HAP-1 (cell line): ENCODE results near the gene NOL4L.

Experiments
- DNase-seq, 2 experiments: peaks; one replicate each; pipeline ENCODE4 v3.0.0-alpha.2; 2016 to 2020; ENCODE audit warnings: low spot score in 2 of 2
- H3K27me3 ChIP-seq: fragments of 250-450 bp; sonication (Bioruptor Pico); 2 replicates; pipeline ENCODE4 v1.5.1; 2020; ENCODE audit warnings: low read depth, mild to moderate bottlenecking, moderate library complexity
- H3K36me3 ChIP-seq: fragments of 250-450 bp; sonication (Bioruptor Pico); replicated peaks from 2 replicates; pipeline ENCODE4 v1.5.1; 2020; ENCODE audit warnings: mild to moderate bottlenecking
- H3K4me1 ChIP-seq: fragments of 250-450 bp; sonication (Bioruptor Pico); 2 replicates; pipeline ENCODE4 v1.5.1; 2020; ENCODE audit warnings: mild to moderate bottlenecking
- H3K4me3 ChIP-seq: fragments of 250-450 bp; sonication (Bioruptor Pico); 2 replicates; pipeline ENCODE4 v1.5.1; 2020; ENCODE audit warnings: mild to moderate bottlenecking, moderate library complexity
- H3K9me3 ChIP-seq: fragments of 250-450 bp; sonication (Bioruptor Pico); 2 replicates; pipeline ENCODE4 v1.5.1; 2020; ENCODE audit warnings: mild to moderate bottlenecking, moderate library complexity
- in situ Hi-C: fragments of 300-500 bp; cut with MboI; formaldehyde crosslinking; loops from 3 replicates; pipeline ENCODE4 v1.14.3; 2020; ENCODE audit warnings: low sequenced_read_pairs, inconsistent platforms, mixed read lengths

The NOL4L gene

GRCh38 chr20:32484225-32484957 is 100.7 kb downstream of the NOL4L start:
- no peaks in the 10 kb centered on the region; the same call in 1 of the 2 replicates for H3K27me3 ChIP-seq
- no peaks in the 10 kb centered on the region for H3K36me3 ChIP-seq
- DNase-seq: peak; percentile 20 to 80
- H3K9me3 ChIP-seq: no peaks in the 10 kb centered on the region
- H3K4me1 ChIP-seq: peaks cover 11% of the 10 kb centered on the region; the same call in 1 of the 2 replicates
- H3K4me3 ChIP-seq: peak overlapping the region; percentile 45
- in situ Hi-C loops: no loop called here

DNA sequence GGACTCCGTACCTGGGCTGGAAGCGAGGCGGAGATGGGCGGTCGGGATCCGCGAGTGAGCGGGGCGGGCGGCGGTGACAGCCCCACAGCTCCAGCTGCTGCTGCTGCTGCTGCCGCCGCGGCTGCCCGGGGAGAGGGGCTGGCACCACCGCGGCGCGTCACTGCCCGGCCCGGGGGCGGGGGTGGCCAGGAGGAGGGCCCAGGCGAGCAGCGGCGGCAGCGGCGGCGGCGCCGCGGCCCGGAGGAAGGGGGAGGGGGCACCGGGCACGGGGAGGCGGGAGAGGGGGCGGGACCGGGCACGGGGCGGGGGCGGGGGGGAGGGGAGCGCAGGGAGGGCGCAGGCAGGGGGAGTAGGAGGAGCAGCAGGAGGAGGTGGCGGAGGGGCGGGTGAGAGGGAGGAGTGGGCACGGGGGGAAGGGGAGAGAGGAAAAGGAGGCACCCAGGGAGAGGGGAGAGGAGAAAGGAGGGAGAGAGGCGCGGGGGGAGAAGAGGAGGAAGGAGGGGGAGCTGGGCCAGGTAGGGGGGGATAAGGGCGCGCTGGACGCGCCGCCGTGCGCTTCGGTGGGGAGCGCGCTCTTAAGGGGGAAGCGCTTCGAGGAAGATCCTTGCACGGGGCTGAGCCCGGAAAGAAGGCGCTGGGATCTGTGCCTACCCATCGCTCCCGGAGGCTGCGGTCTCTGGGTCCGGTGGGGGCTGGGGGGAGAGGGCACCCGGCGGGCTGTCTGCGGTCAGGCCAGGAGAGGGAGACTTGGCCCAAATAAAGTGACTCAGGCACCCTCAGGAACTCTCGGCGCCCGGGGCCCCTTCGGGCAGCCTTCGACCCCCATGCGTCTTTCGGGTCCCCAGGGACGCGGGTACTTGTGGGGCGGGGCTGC is 101.5 kb downstream of the NOL4L start:
- peak overlapping the region; percentile 48 for H3K4me3 ChIP-seq
- no peaks in the 10 kb centered on the region for H3K9me3 ChIP-seq
- in situ Hi-C loops: no loop called here
- H3K4me1 ChIP-seq: peaks cover 11% of the 10 kb centered on the region; the same call in 1 of the 2 replicates
- DNase-seq: peak; percentile 74 to 93
- H3K36me3 ChIP-seq: no peaks in the 10 kb centered on the region
- no peaks in the 10 kb centered on the region; the same call in 1 of the 2 replicates for H3K27me3 ChIP-seq

DNA sequence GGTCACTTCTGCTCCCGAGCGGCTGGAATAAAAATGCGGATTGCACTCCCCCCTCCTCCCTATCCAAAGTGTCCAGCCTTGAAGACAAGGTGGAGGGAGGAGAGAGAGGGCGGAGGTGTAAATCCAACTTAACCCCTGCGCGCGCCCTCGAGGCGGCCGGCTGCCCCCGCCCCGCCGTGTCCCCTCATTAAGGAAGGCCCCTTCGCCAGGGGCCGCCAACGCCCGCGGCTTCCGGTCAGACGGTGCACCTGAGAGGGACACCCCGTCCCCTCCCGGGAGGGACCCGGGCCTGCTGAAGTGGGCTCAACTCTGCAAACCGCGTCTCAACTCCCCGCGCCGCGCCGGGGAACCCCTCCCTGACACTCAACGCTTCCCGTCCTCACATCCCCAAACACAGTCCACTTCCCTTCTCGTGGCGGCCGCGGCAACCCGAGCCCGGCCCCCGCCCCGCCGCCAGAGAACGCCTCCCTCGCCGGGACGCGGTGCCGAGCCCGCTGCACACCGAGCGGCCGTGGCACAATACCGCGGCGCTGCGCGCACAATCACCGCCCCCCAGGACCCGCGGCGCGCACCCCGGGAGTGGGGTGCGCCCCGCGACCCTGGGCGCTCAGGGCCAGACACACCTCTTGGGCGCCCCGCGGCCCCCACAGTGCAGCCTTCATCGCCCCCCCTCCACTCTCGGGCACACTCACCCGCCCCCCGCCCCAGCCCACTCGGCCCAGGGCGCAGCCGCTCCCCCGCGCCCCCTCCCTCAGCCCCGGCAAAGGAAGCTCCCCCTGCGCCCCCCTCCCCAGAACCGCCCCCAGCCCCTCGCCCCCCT is 102.5 kb downstream of the NOL4L start:
- in situ Hi-C loops: no loop called here
- H3K36me3 ChIP-seq: no peaks in the 10 kb centered on the region
- H3K27me3 ChIP-seq: no peaks in the 10 kb centered on the region; the same call in 1 of the 2 replicates
- peak; percentile 10 to 59 for DNase-seq
- peak overlapping the region; percentile 48 for H3K4me3 ChIP-seq
- H3K9me3 ChIP-seq: no peaks in the 10 kb centered on the region
- peaks cover 11% of the 10 kb centered on the region; the same call in 1 of the 2 replicates for H3K4me1 ChIP-seq

GRCh38 chr20:32482143-32482441 is 103.0 kb downstream of the NOL4L start:
- peak overlapping the region; percentile 48 for H3K4me3 ChIP-seq
- H3K27me3 ChIP-seq: no peaks in the 10 kb centered on the region; the same call in 1 of the 2 replicates
- in situ Hi-C loops: no loop called here
- H3K9me3 ChIP-seq: no peaks in the 10 kb centered on the region
- peaks cover 11% of the 10 kb centered on the region; the same call in 1 of the 2 replicates for H3K4me1 ChIP-seq
- peak in 1 of 2 experiments; percentile 16 for DNase-seq
- H3K36me3 ChIP-seq: no peaks in the 10 kb centered on the region

DNA sequence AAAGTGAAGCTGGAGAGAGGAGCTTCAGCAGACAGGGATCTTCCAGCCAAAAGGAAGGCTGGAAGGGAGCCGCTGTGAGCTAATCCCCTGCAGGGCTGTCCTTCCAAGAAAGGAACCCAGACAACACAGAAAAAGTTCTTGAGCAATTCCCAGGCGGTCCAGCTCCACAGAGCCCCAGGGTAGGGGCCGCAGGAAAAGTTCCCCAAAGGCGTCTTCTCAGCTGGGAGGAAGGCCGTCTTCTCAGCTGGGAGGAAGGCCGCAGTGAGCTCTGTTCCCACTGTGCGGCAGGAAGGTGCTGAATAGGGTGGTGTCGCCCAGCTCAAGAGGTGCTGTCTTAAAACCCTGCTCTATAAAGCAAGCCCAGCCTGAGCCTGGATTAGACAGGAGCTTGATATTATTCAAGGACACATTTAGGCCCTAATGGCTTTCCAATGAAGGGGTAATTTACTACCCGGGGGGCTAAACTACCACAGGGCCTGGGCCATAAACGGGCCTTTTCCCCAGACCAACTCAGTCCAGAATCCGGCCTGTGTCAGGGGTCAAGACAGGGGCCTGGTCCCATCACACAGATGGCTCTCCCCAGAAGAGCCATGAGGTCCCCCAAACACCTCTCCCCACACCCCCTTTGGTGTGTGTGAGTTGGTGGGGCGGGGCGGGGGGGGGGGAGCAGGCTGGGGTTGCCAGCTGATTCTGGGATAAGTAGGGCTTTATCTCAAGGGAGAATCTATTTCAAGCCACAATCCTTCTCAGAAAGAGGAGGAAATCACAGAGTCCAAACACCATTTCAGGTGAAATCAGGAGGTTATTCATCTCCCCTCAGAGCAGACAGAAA is 103.6 kb downstream of the NOL4L start:
- H3K4me3 ChIP-seq: peak overlapping the region; percentile 48
- no peaks in the 10 kb centered on the region; the same call in 1 of the 2 replicates for H3K27me3 ChIP-seq
- no peaks in the 10 kb centered on the region for H3K9me3 ChIP-seq
- peaks cover 11% of the 10 kb centered on the region; the same call in 1 of the 2 replicates for H3K4me1 ChIP-seq
- no peaks in the 10 kb centered on the region for H3K36me3 ChIP-seq
- DNase-seq: no peak
- in situ Hi-C loops: no loop called here

GRCh38 chr20:32480371-32481241 is 104.5 kb downstream of the NOL4L start:
- no peaks in the 10 kb centered on the region; the same call in 1 of the 2 replicates for H3K27me3 ChIP-seq
- no peaks in the 10 kb centered on the region for H3K36me3 ChIP-seq
- no peak overlapping the region for H3K4me3 ChIP-seq
- no peak for DNase-seq
- no peaks in the 10 kb centered on the region for H3K9me3 ChIP-seq
- H3K4me1 ChIP-seq: peaks cover 19% of the 10 kb centered on the region
- in situ Hi-C loops: no loop called here

DNA sequence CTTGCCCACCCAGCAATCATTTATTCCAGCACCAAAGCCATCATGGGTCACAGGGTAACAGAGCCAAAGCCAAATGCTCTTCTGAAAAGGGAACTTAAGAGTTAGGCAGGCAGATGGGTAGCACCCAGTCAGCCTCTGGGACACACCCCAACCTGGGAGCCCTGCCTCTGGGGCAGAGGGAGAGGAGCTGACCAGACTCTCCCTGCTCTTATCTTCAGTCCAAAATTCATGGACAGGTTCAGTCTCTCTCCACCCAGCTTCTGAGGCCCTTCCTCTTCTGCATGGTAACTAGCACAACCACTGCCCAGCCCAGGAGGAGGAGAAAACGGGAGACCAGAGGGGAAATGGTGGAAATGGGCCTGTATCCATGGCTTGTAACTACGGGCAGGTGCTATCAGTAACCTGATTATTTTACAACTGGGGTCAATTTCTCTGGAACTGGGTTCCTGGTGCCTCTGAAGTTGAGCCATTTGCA is 105.4 kb downstream of the NOL4L start:
- Histone ChIP-seq H3K4me3 (no peak overlapping the region), H3K36me3 (no peaks in the 10 kb centered on the region), H3K4me1 (peaks cover 20% of the 10 kb centered on the region), H3K9me3 (no peaks in the 10 kb centered on the region), H3K27me3 (no peaks in the 10 kb centered on the region)
- DNase-seq: no peak
- in situ Hi-C loops: no loop called here

- in situ Hi-C loops: no loop called here
- Histone ChIP-seq H3K9me3 (no peaks in the 10 kb centered on the region), H3K27me3 (no peaks in the 10 kb centered on the region), H3K4me3 (no peak overlapping the region), H3K4me1 (peaks cover 21% of the 10 kb centered on the region), H3K36me3 (no peaks in the 10 kb centered on the region; the same call in 1 of the 2 replicates)
- DNase-seq: no peak
Measured at GRCh38 chr20:32479012-32479411, 106.1 kb downstream of the NOL4L start.

GRCh38 chr20:32478576-32478975 is 106.6 kb downstream of the NOL4L start:
- no peak for DNase-seq
- Histone ChIP-seq H3K4me1 (peaks cover 21% of the 10 kb centered on the region), H3K27me3 (no peaks in the 10 kb centered on the region), H3K9me3 (no peaks in the 10 kb centered on the region), H3K4me3 (no peak overlapping the region), H3K36me3 (no peaks in the 10 kb centered on the region; the same call in 1 of the 2 replicates)
- in situ Hi-C loops: no loop called here

DNA sequence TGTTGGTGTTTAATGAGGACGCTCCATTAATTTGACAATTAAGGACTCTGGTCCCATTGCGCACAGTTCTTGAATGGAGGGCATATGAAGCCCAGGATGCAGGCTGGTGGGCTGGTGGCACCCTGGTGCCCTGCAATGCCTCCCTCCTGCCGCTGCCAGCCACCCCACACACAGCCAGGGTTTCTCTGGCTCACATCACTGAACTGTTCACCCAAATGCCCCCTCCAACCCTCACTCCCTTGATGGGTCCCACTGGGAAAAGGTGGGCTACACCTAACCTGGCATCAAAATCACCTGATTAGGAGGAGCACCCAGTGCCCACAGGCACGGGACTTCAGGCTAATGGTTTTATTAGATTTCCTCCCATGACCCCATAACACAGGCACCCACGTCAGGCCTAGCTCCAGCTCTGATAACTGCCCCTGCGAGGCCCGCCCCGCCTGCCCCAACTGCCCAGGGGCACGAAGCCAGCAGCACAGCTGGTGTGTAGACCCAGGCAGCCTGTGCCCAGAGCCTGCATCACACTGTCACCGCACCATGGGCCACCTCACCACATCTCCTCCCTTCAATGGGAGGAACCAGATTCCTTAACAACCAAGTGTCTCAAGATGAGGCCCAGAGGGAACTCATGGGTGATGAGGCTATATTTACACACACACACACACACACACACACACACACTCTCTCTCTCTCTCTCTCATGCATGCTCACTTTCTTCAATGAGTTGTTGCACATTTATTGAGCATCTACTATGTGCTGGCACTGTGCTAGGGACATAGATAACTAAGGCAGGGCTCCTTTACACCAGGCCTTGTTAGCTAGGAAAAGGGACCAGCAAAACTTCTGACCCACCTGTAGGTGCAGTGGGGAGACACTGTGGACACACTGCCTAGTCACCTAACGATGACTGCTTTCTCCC is 107.3 kb downstream of the NOL4L start:
- Histone ChIP-seq H3K9me3 (no peaks in the 10 kb centered on the region), H3K36me3 (no peaks in the 10 kb centered on the region; the same call in 1 of the 2 replicates), H3K27me3 (no peaks in the 10 kb centered on the region), H3K4me1 (peaks cover 21% of the 10 kb centered on the region), H3K4me3 (no peak overlapping the region)
- in situ Hi-C loops: no loop called here
- DNase-seq: no peak
